ENCODE measurements around the gene DSCAM.

The DSCAM gene

DNA sequence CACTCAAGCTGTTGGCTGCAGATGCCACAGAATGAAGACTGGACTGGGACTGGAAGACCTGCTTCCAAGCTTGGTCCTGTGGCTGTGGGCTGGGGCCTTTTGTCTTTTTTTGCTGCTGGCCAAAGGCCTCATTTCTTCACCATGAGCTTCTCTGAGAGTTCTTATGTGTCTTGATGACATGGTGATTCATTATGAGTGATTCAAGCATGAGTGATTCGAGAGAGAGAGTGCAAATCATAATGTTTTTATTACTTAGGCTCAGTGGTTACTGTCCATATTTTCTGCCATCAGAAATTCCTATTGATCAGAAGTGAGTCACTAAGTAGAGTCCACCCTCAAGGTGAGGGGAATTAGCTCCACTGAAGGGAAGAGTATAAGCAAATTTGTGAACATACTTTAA, 885.7 kb downstream of the DSCAM start:
- H3F3A ChIP-seq (ENCODE audit: insufficient read depth, low read length) = no peaks in the 10 kb centered on the region
- no peaks in the 10 kb centered on the region for H3K4me1 ChIP-seq (ENCODE audit: insufficient read depth, low read length, severe bottlenecking)

More for the DNA sequence above, 885.7 kb downstream of the DSCAM start:
- H3K9me3 ChIP-seq (ENCODE audit: low read length) = no peaks in the 10 kb centered on the region
- no peaks in the 10 kb centered on the region for H4K20me1 ChIP-seq (ENCODE audit: insufficient read depth, low read length)
- no peak overlapping the region for H3K9ac ChIP-seq (ENCODE audit: low read length)
- no peak overlapping the region for H3K4me2 ChIP-seq (ENCODE audit: low read length)
- H3K4me3 ChIP-seq (ENCODE audit: low read depth, low read length, poor library complexity, severe bottlenecking) = no peak overlapping the region
- H3K9me2 ChIP-seq (ENCODE audit: low read depth, low read length) = no peaks in the 10 kb centered on the region
- no peak for TF ChIP-seq EZH2 (IDR thresholded peaks at IDR 0.05; ENCODE audit: borderline replicate concordance, low read length)
- TF ChIP-seq, protein P1, sequence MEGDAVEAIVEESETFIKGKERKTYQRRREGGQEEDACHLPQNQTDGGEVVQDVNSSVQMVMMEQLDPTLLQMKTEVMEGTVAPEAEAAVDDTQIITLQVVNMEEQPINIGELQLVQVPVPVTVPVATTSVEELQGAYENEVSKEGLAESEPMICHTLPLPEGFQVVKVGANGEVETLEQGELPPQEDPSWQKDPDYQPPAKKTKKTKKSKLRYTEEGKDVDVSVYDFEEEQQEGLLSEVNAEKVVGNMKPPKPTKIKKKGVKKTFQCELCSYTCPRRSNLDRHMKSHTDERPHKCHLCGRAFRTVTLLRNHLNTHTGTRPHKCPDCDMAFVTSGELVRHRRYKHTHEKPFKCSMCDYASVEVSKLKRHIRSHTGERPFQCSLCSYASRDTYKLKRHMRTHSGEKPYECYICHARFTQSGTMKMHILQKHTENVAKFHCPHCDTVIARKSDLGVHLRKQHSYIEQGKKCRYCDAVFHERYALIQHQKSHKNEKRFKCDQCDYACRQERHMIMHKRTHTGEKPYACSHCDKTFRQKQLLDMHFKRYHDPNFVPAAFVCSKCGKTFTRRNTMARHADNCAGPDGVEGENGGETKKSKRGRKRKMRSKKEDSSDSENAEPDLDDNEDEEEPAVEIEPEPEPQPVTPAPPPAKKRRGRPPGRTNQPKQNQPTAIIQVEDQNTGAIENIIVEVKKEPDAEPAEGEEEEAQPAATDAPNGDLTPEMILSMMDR (IDR thresholded peaks at IDR 0.05; ENCODE audit: low read length) = no peak
- H3K36me3 ChIP-seq (ENCODE audit: insufficient read depth, low read length) = no peaks in the 10 kb centered on the region
- no peak overlapping the region for H2AFZ ChIP-seq (ENCODE audit: low read length)
- no peaks in the 10 kb centered on the region for H3K79me2 ChIP-seq (ENCODE audit: insufficient read depth, low read length)
- no peaks in the 10 kb centered on the region; the same call in 1 of the 2 replicates for H3K27me3 ChIP-seq (ENCODE audit: insufficient read depth, low read length)
- H3K27ac ChIP-seq (ENCODE audit: low read depth, low read length, poor library complexity, severe bottlenecking) = no peak overlapping the region

All from OCI-LY1 (cell line).